GM12875 (cell line): Measurements from ENCODE around the gene APOH.

Experiments used
- H3K4me3 ChIP-seq: one replicate; pipeline ENCODE4 v1.5.1; 2011; ENCODE audit warnings: low read depth, low read length, control low read depth
- TF ChIP-seq, protein P1 (sequence below): IDR thresholded peaks from 2 replicates; pipeline ENCODE4 v1.5.1; 2011; ENCODE audit warnings: low read depth, mild to moderate bottlenecking, control low read depth, inconsistent platforms, low read length, moderate library complexity, borderline replicate concordance; ENCODE audit not compliant: insufficient read depth

APOH gene

DNA sequence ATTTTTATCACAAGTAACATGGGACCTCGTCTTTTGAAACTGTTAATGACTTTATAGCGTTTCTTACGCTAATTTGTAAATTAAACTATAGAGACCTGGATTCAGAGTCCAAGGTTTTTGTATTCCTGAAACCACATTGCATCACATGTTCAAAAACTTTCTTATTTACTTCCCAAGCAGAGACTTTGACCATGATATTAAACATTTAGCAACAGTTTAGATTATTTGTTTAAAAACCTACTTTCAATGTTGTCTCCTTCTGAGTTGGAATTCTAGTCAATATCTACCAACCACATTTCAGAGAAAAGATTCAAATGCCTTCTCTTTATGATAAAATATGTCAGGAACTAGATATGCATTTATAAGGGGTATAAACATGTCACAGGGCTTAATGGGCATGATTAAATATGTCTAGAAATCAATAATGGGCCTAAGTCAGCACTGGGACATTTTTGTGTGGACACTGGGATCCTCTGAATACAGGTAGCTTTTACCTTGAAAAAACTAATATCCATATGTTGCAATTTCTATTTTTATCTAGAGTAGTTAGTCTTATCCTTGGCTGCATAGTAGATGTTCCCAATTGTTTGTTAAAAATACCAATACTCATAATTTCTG lies 6.3 kb upstream of the APOH start:
- TF ChIP-seq, protein P1, sequence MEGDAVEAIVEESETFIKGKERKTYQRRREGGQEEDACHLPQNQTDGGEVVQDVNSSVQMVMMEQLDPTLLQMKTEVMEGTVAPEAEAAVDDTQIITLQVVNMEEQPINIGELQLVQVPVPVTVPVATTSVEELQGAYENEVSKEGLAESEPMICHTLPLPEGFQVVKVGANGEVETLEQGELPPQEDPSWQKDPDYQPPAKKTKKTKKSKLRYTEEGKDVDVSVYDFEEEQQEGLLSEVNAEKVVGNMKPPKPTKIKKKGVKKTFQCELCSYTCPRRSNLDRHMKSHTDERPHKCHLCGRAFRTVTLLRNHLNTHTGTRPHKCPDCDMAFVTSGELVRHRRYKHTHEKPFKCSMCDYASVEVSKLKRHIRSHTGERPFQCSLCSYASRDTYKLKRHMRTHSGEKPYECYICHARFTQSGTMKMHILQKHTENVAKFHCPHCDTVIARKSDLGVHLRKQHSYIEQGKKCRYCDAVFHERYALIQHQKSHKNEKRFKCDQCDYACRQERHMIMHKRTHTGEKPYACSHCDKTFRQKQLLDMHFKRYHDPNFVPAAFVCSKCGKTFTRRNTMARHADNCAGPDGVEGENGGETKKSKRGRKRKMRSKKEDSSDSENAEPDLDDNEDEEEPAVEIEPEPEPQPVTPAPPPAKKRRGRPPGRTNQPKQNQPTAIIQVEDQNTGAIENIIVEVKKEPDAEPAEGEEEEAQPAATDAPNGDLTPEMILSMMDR: no peak
- H3K4me3 ChIP-seq: no peak overlapping the region

DNA sequence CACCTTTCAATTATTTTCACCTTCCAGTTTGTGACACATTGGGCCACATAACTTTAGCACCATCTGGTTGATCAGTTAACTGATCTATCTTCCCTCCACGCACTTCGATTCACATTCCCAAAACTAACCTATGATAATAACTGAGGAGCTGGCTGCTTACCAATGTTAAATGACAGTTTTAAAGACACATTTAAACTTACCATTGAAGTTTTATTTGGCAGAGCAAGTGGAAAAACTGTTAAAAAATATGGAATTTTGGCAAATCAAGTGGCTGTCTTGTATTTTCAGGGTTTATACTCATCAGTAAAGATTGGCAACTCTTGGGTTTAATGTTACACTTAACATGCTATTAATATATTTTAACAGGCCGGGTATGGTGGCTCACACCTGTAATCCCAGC lies 5.4 kb upstream of the APOH start:
- H3K4me3 ChIP-seq: no peak overlapping the region
- TF ChIP-seq, protein P1: no peak

DNA sequence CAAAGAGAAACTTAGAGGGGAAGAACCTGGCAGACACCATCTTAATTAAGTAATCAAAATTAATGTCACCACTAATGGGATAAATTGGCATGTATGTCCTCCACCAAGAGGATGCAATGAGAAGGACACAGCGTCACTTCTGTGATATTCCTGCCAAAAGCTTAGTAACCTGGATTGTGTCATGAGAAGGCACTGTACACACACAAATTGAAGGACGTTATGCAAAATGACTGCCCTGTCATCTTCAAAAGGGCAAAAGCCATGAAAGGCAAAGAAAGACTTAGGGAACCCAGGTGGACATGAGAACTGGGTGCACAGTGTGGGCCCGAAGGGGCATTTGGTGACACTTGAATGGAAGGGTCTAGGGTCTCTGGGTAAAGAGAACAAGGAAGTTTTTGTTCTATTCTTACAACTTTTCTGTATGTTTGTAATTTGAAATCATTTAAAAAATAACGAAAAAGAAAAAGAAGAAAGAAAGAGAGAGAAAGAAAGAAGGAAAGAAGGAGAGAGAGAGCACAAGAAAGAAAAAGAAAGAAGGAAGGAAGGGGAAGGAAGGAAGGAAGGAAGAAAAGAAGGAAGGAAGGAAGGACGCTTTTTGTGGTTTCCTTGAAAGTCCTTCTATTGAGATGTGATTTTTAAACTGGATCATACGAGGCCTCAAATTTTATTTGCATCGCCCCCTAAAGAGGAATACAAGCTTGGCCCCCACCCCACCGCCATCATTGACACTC lies 4.0 kb upstream of the APOH start:
- TF ChIP-seq, protein P1: no peak
- H3K4me3 ChIP-seq: no peak overlapping the region

GRCh38 chr17:66230922-66231591 lies 1.8 kb upstream of the APOH start:
- no peak overlapping the region for H3K4me3 ChIP-seq
- TF ChIP-seq, protein P1: no peak

GRCh38 chr17:66229783-66230538 lies 746 bp upstream of the APOH start:
- TF ChIP-seq, protein P1: no peak
- no peak overlapping the region for H3K4me3 ChIP-seq

DNA sequence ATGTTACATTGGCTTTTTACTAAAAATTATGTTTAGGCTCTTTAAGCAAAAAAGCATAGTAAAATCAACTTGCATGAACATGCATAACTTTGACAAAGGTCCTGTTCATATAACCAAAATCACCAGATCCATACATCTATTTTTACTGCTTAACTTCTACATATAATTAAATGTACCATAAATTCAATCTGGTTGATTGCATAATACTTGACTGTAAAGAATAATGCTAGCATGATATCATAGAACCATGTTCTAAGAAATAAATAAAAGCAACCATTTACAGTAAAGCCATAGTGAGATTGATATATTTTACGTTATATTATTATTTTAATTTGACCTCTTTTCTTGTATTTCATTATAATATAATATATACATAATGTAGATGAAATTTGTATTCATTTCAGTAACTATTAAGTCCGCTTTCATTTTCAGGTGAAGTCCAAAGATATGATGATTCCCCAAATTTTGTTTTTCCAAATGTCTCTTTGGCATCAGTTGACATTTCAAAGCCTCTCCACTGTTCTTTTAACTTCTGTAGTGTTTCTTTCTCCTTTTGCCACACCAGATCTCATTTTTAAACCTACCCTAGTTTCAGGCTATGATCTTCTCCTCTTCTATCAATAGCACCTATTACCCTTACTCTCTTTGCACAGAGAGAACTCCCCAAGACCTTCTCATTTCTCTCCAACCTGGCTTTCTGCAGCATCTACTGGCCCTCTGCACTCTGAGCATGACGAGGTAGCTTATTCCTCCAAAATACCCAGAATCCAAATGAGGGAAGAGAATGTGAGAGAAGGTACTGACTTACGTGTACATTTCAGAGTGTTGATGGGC lies 1.8 kb downstream of the APOH start:
- no peak overlapping the region for H3K4me3 ChIP-seq
- TF ChIP-seq, protein P1: no peak
